Stimulated activated CD4-positive, alpha-beta T cell treated with anti-CD3 and anti-CD28 coated beads, TNF-alpha, amount 100 ng/mL, for 24 hours (primary cell): ENCODE data around the gene SCYL3.
"Not testable (repeated sequence)": the region's sequence is repeated elsewhere in the genome, so short reads cannot be mapped to it uniquely, and the experiment has no call there.

Source experiments
- DNase-seq, 3 experiments: peaks; one replicate each; pipeline ENCODE4 v3.0.0-alpha.2; 2020; ENCODE audit warnings: low read depth in 3 of 3

SCYL3 gene

DNA sequence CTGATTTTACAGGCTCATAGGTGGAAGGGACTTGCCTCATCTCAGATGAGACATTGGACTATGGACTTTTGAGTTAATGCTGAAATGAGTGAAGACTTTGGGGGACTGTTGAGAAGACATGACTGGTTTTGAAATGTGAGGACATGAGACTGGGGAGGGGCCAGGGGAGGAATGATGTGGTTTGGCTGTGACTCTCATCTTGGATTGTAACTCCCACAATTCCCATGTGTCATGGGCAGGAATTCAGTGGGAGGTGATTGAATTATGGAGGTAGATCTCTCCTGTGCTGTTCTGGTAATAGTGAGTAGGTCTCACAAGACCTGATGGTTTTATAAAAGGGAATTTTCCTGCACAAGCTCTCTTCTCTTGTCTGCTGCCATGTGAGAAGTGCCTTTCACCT lies 20.8 kb downstream of the SCYL3 start:
- DNase-seq, result no peak

DNA sequence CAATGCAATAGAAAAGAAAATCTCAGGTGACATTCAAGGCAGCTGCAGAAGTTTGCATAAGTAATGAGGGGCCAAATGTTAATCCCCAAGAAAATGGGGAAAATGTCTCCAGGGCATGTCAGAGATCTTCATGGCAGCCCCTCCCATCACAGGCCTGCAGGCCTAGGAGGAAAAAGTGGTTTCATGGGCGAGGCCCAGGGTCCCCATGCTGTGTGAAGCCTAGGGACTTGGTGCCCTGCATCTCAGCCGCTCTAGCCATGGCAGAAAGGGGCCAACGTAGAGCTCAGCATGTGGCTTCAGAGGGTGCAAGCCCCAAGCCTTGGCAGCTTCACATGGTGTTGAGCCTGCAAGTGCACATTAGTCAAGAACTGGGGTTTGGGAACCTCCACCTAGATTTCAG lies 21.7 kb downstream of the SCYL3 start:
- not testable (repeated sequence) for DNase-seq

DNA sequence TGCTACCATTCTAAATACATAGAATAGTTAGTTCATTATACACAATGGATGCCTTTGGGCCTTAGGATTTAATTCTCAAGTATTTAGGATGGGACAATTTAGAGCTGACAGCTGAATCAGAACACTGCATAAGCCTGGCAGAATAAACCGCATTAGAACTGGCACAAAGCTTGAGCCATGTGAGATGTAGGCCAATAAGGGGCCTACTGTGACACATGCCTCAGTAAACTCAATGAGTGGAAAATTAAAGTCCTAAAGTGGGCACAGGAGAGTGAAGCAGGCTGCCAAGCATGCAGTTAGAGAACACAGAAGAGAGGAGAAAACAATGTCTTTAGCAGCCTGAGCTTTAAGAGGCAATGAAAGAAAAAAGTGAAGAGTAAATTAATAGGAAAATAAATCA lies 24.3 kb downstream of the SCYL3 start:
- DNase-seq, result no peak

GRCh38 chr1:169868978-169869377 lies 24.7 kb downstream of the SCYL3 start:
- DNase-seq, result no peak

GRCh38 chr1:169867012-169867675 lies 26.6 kb downstream of the SCYL3 start:
- no peak for DNase-seq

DNA sequence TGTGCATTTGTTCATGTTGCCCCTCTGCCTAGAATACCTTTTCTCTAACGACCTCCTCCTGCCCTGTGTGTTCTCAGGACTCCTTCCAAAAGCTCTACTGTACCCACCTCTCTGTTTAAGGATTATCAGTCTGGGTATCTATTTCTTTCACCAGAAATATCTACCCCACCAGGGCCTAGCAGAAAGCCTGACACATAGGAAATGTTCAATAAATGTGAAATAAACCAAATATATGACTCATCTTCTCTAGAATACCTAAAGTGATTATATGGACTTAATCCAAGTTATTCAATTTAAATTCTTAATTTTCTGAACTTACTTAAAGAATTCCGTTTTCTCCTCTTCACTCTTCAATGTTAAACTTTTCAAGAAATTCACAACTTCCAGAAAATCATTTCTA lies 27.1 kb downstream of the SCYL3 start:
- DNase-seq, result no peak

DNA sequence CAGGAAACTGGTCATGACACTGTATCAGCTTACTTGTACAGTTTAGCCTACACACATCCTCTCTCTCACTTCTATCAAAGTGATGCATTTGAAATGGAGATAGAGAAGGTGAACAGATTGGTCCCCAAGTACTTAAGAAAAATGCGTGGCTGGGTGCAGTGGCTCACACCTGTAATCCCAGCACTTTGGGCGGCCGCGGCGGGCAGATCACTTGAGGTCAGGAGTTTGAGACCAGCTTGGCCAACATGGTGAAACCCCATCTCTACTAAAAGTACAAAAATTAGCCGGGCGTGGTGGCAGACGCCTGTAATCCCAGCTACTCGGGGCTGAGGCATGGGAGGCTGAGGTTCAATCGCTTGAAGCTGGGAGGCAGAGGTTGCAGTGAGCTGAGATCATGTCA lies 29.2 kb downstream of the SCYL3 start:
- DNase-seq, result not testable (repeated sequence)

DNA sequence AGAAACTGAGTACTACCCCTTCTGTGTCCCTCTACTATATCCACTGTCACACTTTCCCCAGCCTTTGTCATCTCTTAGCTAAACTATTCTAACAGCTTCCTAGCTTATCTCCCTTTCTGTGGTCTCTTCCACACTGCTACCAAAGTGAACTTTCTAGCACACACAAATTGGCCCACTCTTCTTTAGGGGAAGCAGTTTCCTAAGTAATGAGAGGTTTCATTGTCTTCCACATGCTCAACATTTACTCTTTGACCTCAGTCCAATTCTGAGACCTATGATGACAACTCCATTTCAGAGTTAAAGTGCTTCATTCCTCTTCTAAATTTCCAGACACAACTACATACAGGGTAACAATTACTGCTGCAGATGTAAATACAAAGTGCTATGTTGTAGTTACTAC lies 32.9 kb downstream of the SCYL3 start:
- DNase-seq, result no peak

GRCh38 chr1:169860187-169860586 lies 33.5 kb downstream of the SCYL3 start:
- DNase-seq, result no peak

DNA sequence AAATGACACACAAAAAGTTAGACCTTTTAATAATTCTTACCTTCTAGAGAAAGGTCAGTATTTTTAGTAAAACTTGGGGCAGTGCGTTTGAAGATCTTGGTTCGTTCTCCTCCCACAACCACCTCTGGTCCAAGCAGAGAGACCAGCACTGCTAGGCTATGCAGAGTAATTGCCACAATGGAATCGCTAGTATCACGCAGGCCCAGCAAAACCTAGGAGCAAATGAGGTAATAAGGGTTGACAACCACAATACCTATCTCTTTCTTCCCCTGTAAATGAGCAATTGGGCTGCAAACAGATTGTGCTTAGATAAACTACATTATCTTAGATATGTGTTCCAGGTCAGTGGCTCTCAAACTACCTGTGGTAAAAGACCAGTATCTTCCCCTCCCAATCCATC lies 34.7 kb downstream of the SCYL3 start:
- no peak for DNase-seq

DNA sequence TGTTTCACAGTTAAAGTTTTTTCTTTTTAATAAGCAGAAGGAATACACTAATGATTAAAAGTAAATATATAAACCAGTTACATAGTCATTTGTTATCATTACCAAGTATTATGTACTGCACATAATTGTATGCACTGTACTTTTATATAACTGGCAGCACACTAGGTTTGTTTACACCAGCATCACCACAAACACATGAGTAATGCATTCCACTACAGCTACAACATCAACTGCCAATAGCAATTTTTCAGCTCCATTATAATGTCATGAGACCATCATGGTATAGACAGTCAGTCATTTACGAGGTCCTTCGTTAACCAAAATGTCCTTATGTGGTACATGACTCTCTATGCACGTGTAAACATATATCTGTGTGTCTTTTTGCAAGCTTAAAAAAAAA lies 35.2 kb downstream of the SCYL3 start:
- DNase-seq, result no peak

- no peak for DNase-seq
These were observed 40.4 kb downstream of the SCYL3 start for GRCh38 chr1:169853341-169853740.

- no peak for DNase-seq
These were observed 44.2 kb downstream of the SCYL3 start for GRCh38 chr1:169849346-169850022.

DNA sequence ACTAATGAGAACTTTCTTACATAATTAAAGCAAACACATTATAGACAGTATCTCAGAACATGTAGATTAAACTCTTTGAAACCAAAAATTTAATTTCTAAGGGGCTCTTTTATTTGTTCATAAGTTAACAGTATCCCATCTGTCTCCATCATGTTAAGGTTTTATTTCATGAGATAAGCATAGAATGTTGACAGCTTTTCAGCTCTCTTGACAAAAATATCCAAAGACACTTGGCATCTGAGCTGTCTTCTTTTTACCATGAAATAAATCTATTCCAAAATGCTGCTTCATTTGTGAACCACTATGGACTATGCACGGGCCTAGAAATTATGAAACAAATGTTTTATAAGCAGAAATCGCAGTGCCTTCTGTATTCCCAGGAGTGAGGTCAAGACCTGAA lies 45.2 kb downstream of the SCYL3 start:
- no peak for DNase-seq

GRCh38 chr1:169844941-169845608 lies 48.6 kb downstream of the SCYL3 start:
- no peak for DNase-seq

- no peak for DNase-seq
These were observed 54.8 kb downstream of the SCYL3 start for GRCh38 chr1:169838942-169839341.

GRCh38 chr1:169836198-169836597 lies 57.5 kb downstream of the SCYL3 start:
- DNase-seq, result no peak

GRCh38 chr1:169835647-169836046 lies 58.0 kb downstream of the SCYL3 start:
- DNase-seq, result no peak

DNA sequence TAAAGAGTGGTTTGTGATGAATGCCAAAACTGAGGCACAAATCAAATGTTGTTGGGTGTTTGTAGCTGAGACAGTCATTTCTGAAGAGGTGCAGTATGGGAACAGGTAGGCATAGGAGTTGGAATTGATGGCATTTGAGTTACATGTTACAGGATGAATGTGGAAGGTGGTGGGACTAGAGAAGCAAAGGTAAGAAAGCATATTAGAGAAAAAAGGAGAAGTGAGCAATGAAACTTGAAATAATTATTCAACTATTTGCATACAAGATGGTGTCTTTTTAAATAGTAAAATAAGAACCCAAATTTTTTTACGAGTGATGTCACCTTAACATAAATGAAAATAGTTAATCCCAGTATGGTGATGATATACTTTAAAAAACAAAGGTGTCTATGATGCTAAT lies 58.8 kb downstream of the SCYL3 start:
- DNase-seq, result no peak

- no peak for DNase-seq
These were observed 60.4 kb downstream of the SCYL3 start for GRCh38 chr1:169833179-169833901.

DNA sequence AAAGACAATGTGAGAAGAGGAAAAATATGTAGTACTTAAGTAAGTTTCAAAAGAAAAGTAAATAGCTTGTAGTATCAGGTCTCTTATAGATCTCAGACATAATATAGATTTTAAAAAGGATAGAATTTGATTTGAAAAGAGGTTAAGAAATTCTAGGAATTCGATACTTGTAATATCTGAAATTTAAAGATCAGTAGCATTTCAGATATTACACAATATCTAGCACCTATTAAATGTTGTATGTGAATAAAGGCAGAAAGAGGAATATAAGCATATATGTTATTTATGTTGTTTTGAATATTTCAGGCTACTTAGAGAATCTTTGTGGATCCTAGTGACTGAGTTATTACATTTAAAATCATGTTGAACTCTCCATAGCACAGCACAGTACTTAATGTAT lies 64.0 kb downstream of the SCYL3 start:
- DNase-seq, result no peak

GRCh38 chr1:169824153-169824552 lies 69.5 kb downstream of the SCYL3 start:
- DNase-seq, result no peak

- no peak for DNase-seq
These were observed 72.2 kb downstream of the SCYL3 start for GRCh38 chr1:169821500-169821899.
